ENCODE measurements around the gene DPT.
"Not testable (repeated sequence)": the region's sequence is repeated elsewhere in the genome, so short reads cannot be mapped to it uniquely, and the experiment has no call there.

The DPT gene

DNA sequence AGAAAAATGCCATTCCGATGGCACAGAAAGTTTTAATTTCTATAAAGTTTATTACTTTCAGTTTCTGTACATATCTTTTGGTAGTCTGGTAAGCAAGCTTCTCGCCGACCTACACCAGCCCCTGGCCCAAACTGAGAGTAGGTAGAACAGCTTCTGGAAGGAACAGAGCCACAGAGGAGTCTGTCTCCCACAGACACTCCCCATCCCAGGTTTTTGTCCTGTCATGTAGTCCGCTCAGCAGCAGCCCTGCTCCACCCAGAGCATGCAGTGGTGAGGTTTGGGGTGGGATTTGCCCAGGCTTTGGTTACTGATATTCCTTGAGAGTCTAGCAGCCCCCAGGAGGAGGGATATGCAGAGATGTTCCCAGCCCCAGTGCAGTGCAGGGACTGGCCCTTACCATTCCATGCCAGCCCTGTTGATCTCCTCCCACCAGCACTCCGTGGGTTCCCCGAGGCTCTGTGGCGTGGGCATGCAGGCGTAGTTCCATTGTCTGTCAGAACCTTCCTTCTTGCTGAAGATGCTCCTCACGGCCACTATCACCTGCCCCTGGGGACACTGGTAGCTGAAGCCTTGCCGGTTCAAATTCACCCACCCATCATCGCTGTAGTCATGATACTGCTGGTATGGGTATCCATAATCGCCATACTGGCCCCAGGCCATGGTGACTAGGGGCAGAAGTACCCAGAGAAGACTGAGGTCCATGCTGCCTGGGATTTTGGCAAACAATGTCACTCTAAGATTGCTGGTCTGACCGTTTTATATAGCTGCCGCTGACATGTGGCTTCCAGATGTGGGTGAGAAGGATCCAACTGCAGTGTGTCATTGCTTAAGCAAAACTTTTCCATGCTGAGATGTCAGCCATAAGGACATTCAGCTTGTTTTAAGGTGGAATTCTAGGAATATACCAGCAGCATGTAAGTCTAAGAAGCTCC lies at the start of gene DPT:
Gene DPT (minus strand): TSS at position 734 of the 932 bp plus-strand sequence. CDS start 32 bp downstream, at position 702.
- DNase-seq (ENCODE audit: low read depth in 2 of 3, low spot score in 2 of 3) = no peak

DNA sequence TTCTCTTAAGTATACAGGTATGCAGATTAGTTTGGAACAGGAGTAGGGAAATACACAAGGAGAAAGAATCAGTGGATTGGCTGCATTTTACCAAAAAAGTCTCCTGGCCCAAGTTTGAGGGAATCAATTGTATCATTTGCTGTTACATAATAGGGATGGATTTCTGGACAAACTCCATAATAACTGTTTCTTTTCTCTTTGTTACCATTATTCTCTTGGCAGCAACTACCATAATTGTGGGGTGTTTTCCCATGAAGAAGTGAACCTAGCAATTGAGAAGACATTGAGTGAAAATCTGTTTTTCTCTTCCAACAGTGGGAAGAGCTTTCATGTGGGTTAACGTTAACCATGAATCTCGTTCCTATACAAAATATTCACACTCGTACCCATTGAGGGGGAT lies 46.4 kb upstream of the DPT start:
- no peak for DNase-seq (ENCODE audit: low read depth in 2 of 3, low spot score in 2 of 3)

DNA sequence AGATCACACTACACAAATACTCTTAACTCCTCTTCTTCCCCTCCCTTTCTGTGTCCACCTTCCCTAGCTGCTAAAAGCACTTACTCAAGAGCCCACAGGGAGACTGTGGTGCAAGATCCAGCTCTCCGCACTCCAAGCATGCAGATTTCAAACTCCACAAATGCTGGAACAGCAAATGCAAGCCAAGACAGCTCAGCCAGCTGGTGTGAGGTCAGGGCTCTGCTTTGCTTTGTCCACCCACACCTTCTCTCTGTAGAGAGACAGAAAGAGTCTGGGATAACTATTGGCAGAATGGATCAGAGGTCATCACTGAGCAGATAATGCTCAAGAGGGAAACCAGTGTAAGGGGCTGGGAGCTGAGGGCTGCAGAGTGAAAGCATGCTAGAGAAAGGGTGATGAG lies 45.2 kb upstream of the DPT start:
- no peak for DNase-seq (ENCODE audit: low read depth in 2 of 3, low spot score in 2 of 3)

DNA sequence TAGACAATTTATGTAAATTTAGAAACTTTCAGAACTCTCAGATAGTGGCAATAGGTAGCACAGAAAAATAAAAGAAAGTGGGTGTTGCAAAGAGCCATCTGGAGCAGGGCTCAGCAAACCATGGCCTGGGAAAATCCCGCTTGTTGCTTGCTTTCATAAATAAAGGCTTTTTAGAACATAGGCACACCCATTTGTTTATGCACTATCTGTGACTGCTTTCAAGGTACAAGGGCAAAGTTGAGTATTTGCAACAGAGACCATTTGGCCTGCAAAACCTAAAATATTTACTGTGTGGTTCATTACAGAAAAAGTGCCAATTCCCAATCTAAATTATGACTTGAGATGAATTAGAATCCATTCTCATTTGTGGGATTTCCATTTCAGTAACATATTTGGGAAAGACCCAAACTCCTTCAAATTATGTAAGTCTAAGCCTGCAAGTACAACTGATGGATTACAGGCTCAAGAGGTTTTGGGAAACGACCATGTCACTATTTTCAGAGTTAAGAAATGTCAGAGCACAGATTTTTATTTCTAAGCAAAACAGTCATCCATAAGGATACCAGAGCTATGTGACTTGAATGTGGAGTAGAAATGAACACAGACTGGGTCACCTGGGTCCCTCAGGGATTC lies 43.5 kb upstream of the DPT start:
- no peak for DNase-seq (ENCODE audit: low read depth in 2 of 3, low spot score in 2 of 3)

DNA sequence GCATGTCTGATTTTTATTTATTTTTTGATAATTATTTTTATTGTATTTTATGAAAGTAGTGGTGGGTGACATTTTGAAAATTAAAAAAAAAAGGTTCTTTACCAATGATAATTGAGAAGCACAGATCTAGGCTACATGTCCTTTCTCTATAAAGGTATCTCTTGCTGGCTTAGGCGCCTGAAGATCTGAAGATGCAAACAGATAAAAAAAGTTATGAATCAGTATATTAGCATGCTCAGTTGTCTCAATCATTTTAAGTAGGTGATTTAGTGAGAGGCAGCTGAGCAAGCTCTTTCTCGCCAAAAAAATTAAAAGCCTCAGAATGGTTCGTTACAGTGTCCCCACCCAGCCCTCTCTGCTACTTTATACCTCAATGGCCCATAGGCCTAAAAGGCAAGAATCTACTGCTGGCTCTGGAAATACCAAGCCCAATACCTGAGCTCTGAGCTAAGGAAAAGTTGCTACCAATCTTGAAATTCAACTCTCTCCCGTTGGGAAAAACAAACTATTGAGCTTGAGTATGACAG lies 42.2 kb upstream of the DPT start:
- no peak for DNase-seq (ENCODE audit: low read depth in 2 of 3, low spot score in 2 of 3)

DNA sequence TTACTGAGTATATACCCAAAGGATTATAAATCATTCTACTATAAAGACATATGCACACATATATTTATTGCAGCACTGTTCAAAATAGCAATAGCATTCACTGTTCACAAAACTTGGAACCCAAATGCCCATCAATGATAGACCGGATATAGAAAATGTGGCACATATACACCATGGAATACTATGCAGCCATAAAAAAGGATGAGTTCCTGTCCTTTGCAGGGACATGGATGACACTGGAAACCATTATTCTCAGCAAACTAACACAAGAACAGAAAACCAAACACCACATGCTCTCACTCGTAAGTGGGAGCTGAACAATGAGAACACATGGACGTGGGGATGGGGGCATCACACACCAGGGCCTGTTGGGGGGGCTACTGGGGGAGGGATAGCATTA lies 40.9 kb upstream of the DPT start:
- not testable (repeated sequence) for DNase-seq (ENCODE audit: low read depth in 2 of 3, low spot score in 2 of 3)

GRCh38 chr1:168767894-168768584 lies 39.0 kb upstream of the DPT start:
- DNase-seq (ENCODE audit: low read depth in 2 of 3, low spot score in 2 of 3) = no peak

- no peak for DNase-seq (ENCODE audit: low read depth in 2 of 3, low spot score in 2 of 3)
Measured at GRCh38 chr1:168766568-168766967, 37.6 kb upstream of the DPT start.

- no peak for DNase-seq (ENCODE audit: low read depth in 2 of 3, low spot score in 2 of 3)
Measured at GRCh38 chr1:168763031-168763430, 34.0 kb upstream of the DPT start.

DNA sequence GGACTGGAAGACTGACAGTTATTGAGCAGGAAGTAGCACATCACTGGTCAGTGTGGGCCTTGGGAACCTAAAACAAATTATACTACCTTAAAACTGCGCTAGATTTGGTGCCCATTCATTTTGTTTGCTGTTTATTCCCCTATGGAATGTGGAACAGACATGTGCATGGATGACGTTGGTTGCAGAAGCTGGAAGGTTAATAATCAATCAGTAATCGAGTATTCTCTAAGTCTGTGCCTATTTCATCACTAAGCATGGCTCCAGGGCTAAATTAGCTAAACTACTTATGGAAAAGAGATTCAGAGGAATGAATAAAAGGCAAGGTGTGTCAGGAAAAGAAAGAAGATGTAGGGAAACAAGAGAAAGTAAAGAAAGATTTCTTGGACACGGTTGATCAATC lies 33.5 kb upstream of the DPT start:
- no peak for DNase-seq (ENCODE audit: low read depth in 2 of 3, low spot score in 2 of 3)

GRCh38 chr1:168760781-168761180 lies 31.8 kb upstream of the DPT start:
- DNase-seq (ENCODE audit: low read depth in 2 of 3, low spot score in 2 of 3) = no peak

GRCh38 chr1:168760241-168760640 lies 31.2 kb upstream of the DPT start:
- DNase-seq (ENCODE audit: low read depth in 2 of 3, low spot score in 2 of 3) = no peak

GRCh38 chr1:168759077-168759476 lies 30.1 kb upstream of the DPT start:
- DNase-seq (ENCODE audit: low read depth in 2 of 3, low spot score in 2 of 3) = no peak

DNA sequence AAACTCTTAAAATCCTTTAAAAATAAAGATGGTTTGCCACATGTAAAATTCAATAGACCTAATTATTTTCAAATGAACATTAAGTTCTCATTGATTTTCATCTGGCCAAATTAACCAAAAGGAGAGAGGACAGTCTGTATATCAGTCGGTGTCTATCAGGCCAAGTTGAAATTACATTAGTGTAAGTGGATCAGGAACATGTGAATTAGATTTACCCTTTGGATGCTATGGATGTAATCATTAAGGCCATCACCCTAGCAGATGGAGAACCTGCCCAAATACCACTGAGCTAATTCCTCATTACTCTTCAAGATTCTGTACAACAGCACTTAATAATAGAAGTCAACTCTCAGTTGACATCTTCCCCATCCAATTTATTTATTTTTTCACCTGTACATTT lies 29.5 kb upstream of the DPT start:
- no peak for DNase-seq (ENCODE audit: low read depth in 2 of 3, low spot score in 2 of 3)

GRCh38 chr1:168755800-168756418 lies 26.9 kb upstream of the DPT start:
- no peak for DNase-seq (ENCODE audit: low read depth in 2 of 3, low spot score in 2 of 3)

GRCh38 chr1:168752171-168752832 lies 23.3 kb upstream of the DPT start:
- no peak for DNase-seq (ENCODE audit: low read depth in 2 of 3, low spot score in 2 of 3)

GRCh38 chr1:168751195-168751650 lies 22.2 kb upstream of the DPT start:
- DNase-seq (ENCODE audit: low read depth in 2 of 3, low spot score in 2 of 3) = no peak

DNA sequence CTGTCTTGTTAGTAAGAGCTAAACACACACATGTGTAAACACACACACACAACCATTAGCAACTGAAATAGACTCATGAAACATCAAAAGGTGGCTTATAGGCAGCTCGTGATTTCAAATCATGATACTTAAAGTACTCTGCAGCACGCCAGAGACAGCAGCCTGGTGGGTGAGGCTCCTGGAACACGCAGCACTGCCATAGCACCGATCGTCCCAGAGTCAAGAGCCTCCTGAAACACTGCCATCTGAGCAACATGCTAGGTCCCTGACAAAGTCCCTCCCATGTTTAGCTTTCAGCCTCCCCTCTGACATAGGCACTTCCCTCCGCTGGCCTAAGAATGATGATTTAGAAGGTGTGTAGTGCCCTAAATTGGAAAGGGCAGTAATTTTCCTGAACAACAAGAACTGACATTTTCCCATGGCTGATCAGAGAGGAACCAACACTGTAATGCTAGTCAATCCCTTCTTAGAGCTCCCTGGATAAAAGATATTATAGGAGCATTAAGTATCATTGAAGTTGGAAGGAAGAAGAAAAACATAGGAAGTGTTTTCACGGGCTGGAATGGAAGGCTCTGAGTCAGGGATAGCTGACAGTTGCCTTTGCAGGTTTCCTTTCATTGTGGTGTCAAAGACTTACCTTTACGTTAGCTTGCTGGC lies 14.1 kb upstream of the DPT start:
- no peak for DNase-seq (ENCODE audit: low read depth in 2 of 3, low spot score in 2 of 3)

DNA sequence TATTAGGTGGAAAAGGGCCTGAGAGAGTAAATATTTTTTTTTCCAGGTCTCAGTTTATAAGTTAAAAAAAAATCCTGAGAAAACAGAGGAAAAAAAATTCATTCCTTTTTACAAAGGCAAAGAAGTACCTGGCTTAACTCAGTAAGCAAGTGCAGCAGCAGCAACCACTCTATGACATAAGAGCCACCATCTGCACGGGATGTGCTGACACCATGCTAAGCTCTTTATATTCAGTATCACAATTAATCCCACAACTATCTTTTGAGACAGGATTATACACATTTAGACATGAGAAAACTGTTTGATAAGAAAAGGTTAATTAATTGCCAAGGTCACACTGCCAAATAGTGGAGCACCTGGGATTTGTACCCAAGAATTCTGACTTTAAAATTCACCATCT lies 13.4 kb upstream of the DPT start:
- no peak for DNase-seq (ENCODE audit: low read depth in 2 of 3, low spot score in 2 of 3)

DNA sequence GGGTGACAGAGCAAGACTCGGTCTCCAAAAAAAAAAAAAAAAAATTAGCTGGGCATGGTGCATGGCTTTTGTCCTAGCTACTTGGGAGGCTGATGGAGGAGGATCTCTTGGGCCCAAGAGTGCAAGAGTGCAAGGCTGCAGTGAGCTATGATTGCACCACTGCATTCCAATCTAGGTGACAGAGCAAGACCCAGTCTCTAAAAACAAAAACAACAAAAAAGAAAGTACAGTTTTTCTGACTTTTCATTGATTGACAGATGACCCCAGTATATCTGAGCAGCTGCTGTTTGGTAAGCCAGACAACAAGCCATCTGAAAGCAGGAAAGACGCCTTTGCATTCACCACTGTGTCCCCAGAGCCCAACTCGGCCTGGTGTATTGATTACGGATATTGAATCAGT lies 10.9 kb upstream of the DPT start:
- DNase-seq (ENCODE audit: low read depth in 2 of 3, low spot score in 2 of 3) = no peak

Measured in activated CD8-positive, alpha-beta memory T cell treated with anti-CD3 and anti-CD28 coated beads for 48 hours (primary cell).